Keratinocyte (primary cell): ENCODE data around the gene SEC11C. TPM values are rescaled to one million over a fixed set of nuclear protein-coding genes. Genes with fewer than 3 reads are reported as not detected.

Source experiments
- DNase-seq: peaks from one replicate; pipeline ENCODE4 v3.0.0-alpha.2; 2011; ENCODE audit warnings: low read depth, missing footprints, low spot score
- FAIRE-seq: peaks from 2 replicates; lab custom pipeline; 2011; peaks lifted over from hg19 to GRCh38; lab: Jason Lieb, UNC
- H2AFZ ChIP-seq: 2 replicates; pipeline ENCODE4 v1.6.0; 2012; ENCODE audit warnings: low read length, control low read depth, inconsistent platforms; ENCODE audit not compliant: control insufficient read depth
- H3K27ac ChIP-seq: 2 replicates; pipeline ENCODE4 v1.5.1; 2011; ENCODE audit warnings: low read length; ENCODE audit not compliant: control insufficient read depth, insufficient read depth
- H3K27me3 ChIP-seq: 3 replicates; pipeline ENCODE4 v1.6.0; 2011; ENCODE audit warnings: low read length; ENCODE audit not compliant: control insufficient read depth, insufficient read depth; ENCODE audit errors: extremely low read depth
- H3K36me3 ChIP-seq, 2 experiments: 2 replicates in 1 of 2; 3 replicates in 1 of 2; pipeline ENCODE4 v1.5.1; 2011; ENCODE audit warnings: low read length in 2 of 2, mild to moderate bottlenecking in 1 of 2; ENCODE audit not compliant: control insufficient read depth in 2 of 2, insufficient read depth in 2 of 2; ENCODE audit errors: extremely low read depth in 1 of 2
- H3K4me1 ChIP-seq: 3 replicates; pipeline ENCODE4 v1.5.1; 2011; ENCODE audit warnings: low read length; ENCODE audit not compliant: control insufficient read depth, insufficient read depth; ENCODE audit errors: extremely low read depth
- H3K4me2 ChIP-seq: 3 replicates; pipeline ENCODE4 v1.6.0; 2011; ENCODE audit warnings: low read depth, low read length; ENCODE audit not compliant: control insufficient read depth, insufficient read depth; ENCODE audit errors: extremely low read depth
- H3K4me3 ChIP-seq, 3 experiments: fragments of 200-600 bp in 1 of 3; sonication (generic) in 1 of 3; 2 replicates in 2 of 3; 3 replicates in 1 of 3; pipeline ENCODE4 v1.5.1; 2011 to 2016; ENCODE audit warnings: low read length in 3 of 3, mild to moderate bottlenecking in 3 of 3, control low read depth in 2 of 3, inconsistent platforms in 1 of 3, low read depth in 1 of 3, mixed read lengths in 1 of 3, mixed run types in 1 of 3, moderate library complexity in 1 of 3; ENCODE audit not compliant: control insufficient read depth in 2 of 3, insufficient read depth in 2 of 3; ENCODE audit errors: extremely low read depth in 1 of 3
- H3K79me2 ChIP-seq: 2 replicates; pipeline ENCODE4 v1.6.0; 2012; ENCODE audit warnings: low read length; ENCODE audit not compliant: control insufficient read depth, insufficient read depth
- H3K9ac ChIP-seq: 3 replicates; pipeline ENCODE4 v1.6.0; 2011; ENCODE audit warnings: low read length; ENCODE audit not compliant: control insufficient read depth, insufficient read depth; ENCODE audit errors: extremely low read depth
- H3K9me1 ChIP-seq: 3 replicates; pipeline ENCODE4 v1.6.0; 2011; ENCODE audit warnings: low read length; ENCODE audit not compliant: control insufficient read depth, insufficient read depth; ENCODE audit errors: extremely low read depth
- H3K9me3 ChIP-seq: 2 replicates; pipeline ENCODE4 v1.5.1; 2012; ENCODE audit warnings: low read depth, low read length; ENCODE audit not compliant: control insufficient read depth
- H4K20me1 ChIP-seq: 3 replicates; pipeline ENCODE4 v1.6.0; 2011; ENCODE audit warnings: low read length; ENCODE audit not compliant: control insufficient read depth, insufficient read depth; ENCODE audit errors: extremely low read depth
- CTCF ChIP-seq, 3 experiments: IDR thresholded peaks in 1 of 3; conservative IDR thresholded peaks in 1 of 3; optimal IDR thresholded peaks in 1 of 3; 2 replicates in 2 of 3; 3 replicates in 1 of 3; pipeline versions ENCODE3 to v1.5.1; 2011; ENCODE audit warnings: low read length in 3 of 3, mild to moderate bottlenecking in 3 of 3, moderate library complexity in 2 of 3, control low read depth in 1 of 3, inconsistent platforms in 1 of 3; ENCODE audit not compliant: insufficient read depth in 2 of 3; ENCODE audit errors: extremely low read depth in 1 of 3
- EZH2 ChIP-seq: IDR thresholded peaks from one replicate; pipeline ENCODE4 v1.6.1; 2012; ENCODE audit warnings: inconsistent platforms, mild to moderate bottlenecking, low read length, moderate library complexity
- dilution Hi-C: fragments of 300-500 bp; cut with MboI; formaldehyde crosslinking; loops from one replicate; pipeline ENCODE4 v1.7.0; 2020; ENCODE audit warnings: low sequenced_read_pairs; ENCODE audit not compliant: extremely low pct_ligation_motif_present
- polyA plus RNA-seq, 5 experiments: library from polyadenylated mRNA; depleted of rRNA in 3 of 5; stranded (reverse) in 3 of 5; stranded (forward) in 1 of 5; unstranded in 1 of 5; fragments of >200 nt; gene quantifications; 1 replicate in 1 of 5; 2 replicates in 3 of 5; 3 replicates in 1 of 5; pipeline versions ENCODE4 v1.2.1 to v1.2.3, GENCODE V29; 2011 to 2012; ENCODE audit warnings: missing spikeins in 2 of 5, low read depth in 1 of 5, low replicate concordance in 1 of 5

SEC11C gene
- polyA plus RNA-seq, 1 donor (not counting 4 experiments of a cell fraction or from before 2014, with no cell fraction given) = 56.5 TPM

GRCh38 chr18:59148192-59148591 lies 8.5 kb downstream of the SEC11C start:
- dilution Hi-C loops = no loop called here
- H2AFZ ChIP-seq = no peak overlapping the region
- H3K9ac ChIP-seq = no peak overlapping the region
- TF ChIP-seq CTCF (optimal IDR thresholded peaks at IDR 0.05 in 1 of 3, IDR thresholded peaks at IDR 0.05 in 1 of 3, conservative IDR thresholded peaks at IDR 0.05 in 1 of 3; ENCODE audit: extremely low read depth in 1 of 3, insufficient read depth in 2 of 3, low read length in 3 of 3) (no peak), EZH2 (no peak)
- no peaks in the 10 kb centered on the region for H3K9me1 ChIP-seq
- H4K20me1 ChIP-seq = peaks cover 3% of the 10 kb centered on the region
- no peaks in the 10 kb centered on the region for H3K4me1 ChIP-seq
- peaks cover 0 to 2% of the 10 kb centered on the region in 2 experiments for H3K36me3 ChIP-seq
- peaks cover 4% of the 10 kb centered on the region for H3K79me2 ChIP-seq
- no peaks in the 10 kb centered on the region for H3K27me3 ChIP-seq
- FAIRE-seq (no peak), DNase-seq (no peak)
- H3K27ac ChIP-seq = no peak overlapping the region
- H3K9me3 ChIP-seq = no peaks in the 10 kb centered on the region
- H3K4me2 ChIP-seq = no peak overlapping the region
- no peak overlapping the region for H3K4me3 ChIP-seq

GRCh38 chr18:59149007-59149406 lies 9.3 kb downstream of the SEC11C start:
- Histone ChIP-seq H4K20me1 (peaks cover 3% of the 10 kb centered on the region), H3K4me3 (no peak overlapping the region), H3K9ac (no peak overlapping the region), H3K4me2 (no peak overlapping the region), H2AFZ (no peak overlapping the region), H3K79me2 (peaks cover 4% of the 10 kb centered on the region), H3K9me3 (no peaks in the 10 kb centered on the region), H3K36me3 (peaks cover 0 to 2% of the 10 kb centered on the region in 2 experiments), H3K4me1 (no peaks in the 10 kb centered on the region), H3K9me1 (no peaks in the 10 kb centered on the region), H3K27ac (no peak overlapping the region), H3K27me3 (no peaks in the 10 kb centered on the region)
- no peak for TF ChIP-seq CTCF (optimal IDR thresholded peaks at IDR 0.05 in 1 of 3, IDR thresholded peaks at IDR 0.05 in 1 of 3, conservative IDR thresholded peaks at IDR 0.05 in 1 of 3; ENCODE audit: extremely low read depth in 1 of 3, insufficient read depth in 2 of 3, low read length in 3 of 3)
- no peak for TF ChIP-seq EZH2
- FAIRE-seq = no peak
- dilution Hi-C loops = no loop called here
- DNase-seq = no peak
